ENCODE measurements around the gene BLVRA. TPM values are rescaled to one million over a fixed set of nuclear protein-coding genes. Genes with fewer than 3 reads are reported as not detected.

The BLVRA gene
- total RNA-seq, 2 experiments from 2014 or later: 15.7 TPM

- TF ChIP-seq, protein P1, sequence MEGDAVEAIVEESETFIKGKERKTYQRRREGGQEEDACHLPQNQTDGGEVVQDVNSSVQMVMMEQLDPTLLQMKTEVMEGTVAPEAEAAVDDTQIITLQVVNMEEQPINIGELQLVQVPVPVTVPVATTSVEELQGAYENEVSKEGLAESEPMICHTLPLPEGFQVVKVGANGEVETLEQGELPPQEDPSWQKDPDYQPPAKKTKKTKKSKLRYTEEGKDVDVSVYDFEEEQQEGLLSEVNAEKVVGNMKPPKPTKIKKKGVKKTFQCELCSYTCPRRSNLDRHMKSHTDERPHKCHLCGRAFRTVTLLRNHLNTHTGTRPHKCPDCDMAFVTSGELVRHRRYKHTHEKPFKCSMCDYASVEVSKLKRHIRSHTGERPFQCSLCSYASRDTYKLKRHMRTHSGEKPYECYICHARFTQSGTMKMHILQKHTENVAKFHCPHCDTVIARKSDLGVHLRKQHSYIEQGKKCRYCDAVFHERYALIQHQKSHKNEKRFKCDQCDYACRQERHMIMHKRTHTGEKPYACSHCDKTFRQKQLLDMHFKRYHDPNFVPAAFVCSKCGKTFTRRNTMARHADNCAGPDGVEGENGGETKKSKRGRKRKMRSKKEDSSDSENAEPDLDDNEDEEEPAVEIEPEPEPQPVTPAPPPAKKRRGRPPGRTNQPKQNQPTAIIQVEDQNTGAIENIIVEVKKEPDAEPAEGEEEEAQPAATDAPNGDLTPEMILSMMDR (IDR thresholded peaks at IDR 0.05): no peak
- POLR2A ChIA-PET: interaction anchor here (1.2 kb wide), 1 partner anchor 9 kb away, joined by 3 read pairs; the partner anchor contains the start of gene BLVRA
- H3K27me3 Mint-ChIP-seq: peaks cover 6% of the 10 kb centered on the region
- intact Hi-C loops (cut with DNase I, micrococcal nuclease): no loop called here
- ATAC-seq (ENCODE audit: poor library complexity) (no peak), DNase-seq (no peak)
- Histone ChIP-seq H3K27me3 (ENCODE audit: control insufficient read depth in 1 of 2, insufficient read depth in 2 of 2, low read length in 2 of 2) (no peaks in the 10 kb centered on the region), H3K4me1 (ENCODE audit: insufficient read depth, low read length) (no peaks in the 10 kb centered on the region), H3K27ac (ENCODE audit: low read depth in 1 of 2, low read length in 2 of 2) (no peak overlapping the region), H3K36me3 (ENCODE audit: insufficient read depth, low read length) (no peaks in the 10 kb centered on the region), H3K4me3 (ENCODE audit: low read length) (no peak overlapping the region), H3K9me3 (ENCODE audit: control insufficient read depth in 1 of 2, insufficient read depth in 1 of 2, low read length in 2 of 2) (no peaks in the 10 kb centered on the region)
- CTCF ChIA-PET: interaction anchor here (1.7 kb wide), 1 partner anchor 167 kb away, joined by 4 read pairs; the partner anchor contains the start of gene STK17A
- H3K27ac Mint-ChIP-seq: no peak overlapping the region
- H3K4me1 Mint-ChIP-seq (ENCODE audit: low read depth): no peaks in the 10 kb centered on the region
- no peaks in the 10 kb centered on the region for H3K36me3 Mint-ChIP-seq (ENCODE audit: low read depth)
- H3K4me3 Mint-ChIP-seq: no peak overlapping the region
- no peaks in the 10 kb centered on the region for H3K9me3 Mint-ChIP-seq
Measured at GRCh38 chr7:43749383-43749940, 9.0 kb upstream of the BLVRA start.

DNA sequence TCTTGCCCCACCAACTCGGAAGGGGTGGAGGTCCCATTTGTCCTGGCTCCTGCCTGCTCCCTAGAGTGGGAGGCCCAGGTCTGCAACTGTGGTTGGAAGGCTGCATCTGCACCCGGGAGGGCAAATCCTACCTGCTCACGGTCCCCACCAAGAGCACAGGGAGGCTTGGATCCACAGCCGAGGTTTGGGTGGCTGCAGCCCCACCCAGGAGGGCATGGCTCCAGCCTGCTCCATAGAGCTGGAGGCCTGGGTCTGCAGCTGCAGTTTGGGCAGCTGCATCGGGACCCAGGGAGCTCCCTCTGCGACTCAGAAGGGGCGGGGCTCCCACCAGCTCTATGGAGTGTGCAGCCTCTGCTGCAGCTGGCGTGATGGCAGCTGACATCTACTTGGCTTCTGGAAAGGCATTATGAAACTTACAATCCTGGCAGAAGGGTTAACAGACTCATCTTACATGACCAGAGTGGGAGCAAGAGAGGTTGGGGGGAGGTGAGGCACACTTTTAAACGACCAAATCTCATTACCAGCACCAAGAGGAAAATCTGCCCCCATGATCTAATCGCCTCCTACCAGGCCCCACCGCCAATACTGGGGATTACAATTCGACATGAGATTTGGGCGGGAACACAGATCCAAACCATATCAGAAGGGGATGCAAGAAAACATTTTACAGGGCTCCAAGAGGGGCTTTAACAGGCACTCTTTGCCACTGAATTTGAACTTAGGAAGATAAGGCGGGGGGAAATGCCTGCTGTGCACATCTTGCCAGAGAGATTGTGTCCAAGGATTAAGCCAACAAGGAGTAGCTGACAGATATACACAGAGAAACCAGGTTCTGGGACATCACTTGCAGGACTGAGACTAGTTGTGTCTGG, 8.2 kb upstream of the BLVRA start:
- Mint-ChIP-seq H3K9me3 (no peaks in the 10 kb centered on the region), H3K4me1 (ENCODE audit: low read depth) (no peaks in the 10 kb centered on the region), H3K36me3 (ENCODE audit: low read depth) (no peaks in the 10 kb centered on the region), H3K27ac (no peak overlapping the region), H3K27me3 (peaks cover 6% of the 10 kb centered on the region), H3K4me3 (no peak overlapping the region)
- TF ChIP-seq, protein P1 (IDR thresholded peaks at IDR 0.05): no peak
- CTCF ChIA-PET: interaction anchor here (0.6 to 1.7 kb wide), 2 partner anchors 17 to 168 kb away, joined by 3 to 4 read pairs; partner anchors contain the start of gene STK17A
- H3K27me3 ChIP-seq (ENCODE audit: control insufficient read depth in 1 of 2, insufficient read depth in 2 of 2, low read length in 2 of 2): no peaks in the 10 kb centered on the region
- no peaks in the 10 kb centered on the region for H3K4me1 ChIP-seq (ENCODE audit: insufficient read depth, low read length)
- ATAC-seq (ENCODE audit: poor library complexity) (no peak), DNase-seq (no peak)
- H3K36me3 ChIP-seq (ENCODE audit: insufficient read depth, low read length): no peaks in the 10 kb centered on the region
- intact Hi-C loops (cut with DNase I, micrococcal nuclease): no loop called here
- POLR2A ChIA-PET: no interaction called here
- H3K27ac ChIP-seq (ENCODE audit: low read depth in 1 of 2, low read length in 2 of 2): no peak overlapping the region
- no peak overlapping the region for H3K4me3 ChIP-seq (ENCODE audit: low read length)
- H3K9me3 ChIP-seq (ENCODE audit: control insufficient read depth in 1 of 2, insufficient read depth in 1 of 2, low read length in 2 of 2): no peaks in the 10 kb centered on the region

DNA sequence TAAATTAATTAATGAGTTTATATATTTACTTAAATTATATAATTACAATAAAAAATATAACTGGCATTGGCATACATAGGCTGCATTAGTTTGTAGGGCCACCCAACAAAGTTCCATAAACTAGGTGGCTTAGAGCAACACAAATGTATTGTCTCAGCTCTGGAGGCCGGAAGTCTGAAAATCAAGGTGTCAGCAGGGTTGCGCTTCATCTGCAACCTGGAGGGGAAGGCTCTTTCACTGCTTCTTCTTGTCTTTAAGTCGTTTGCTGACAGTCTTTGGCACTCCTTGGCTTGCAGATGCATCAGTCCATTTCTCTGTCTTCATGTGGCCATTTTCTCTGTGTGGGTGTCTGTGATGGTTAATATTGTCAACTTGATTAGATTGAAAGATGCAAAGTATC, 6.1 kb upstream of the BLVRA start:
- Mint-ChIP-seq H3K36me3 (ENCODE audit: low read depth) (no peaks in the 10 kb centered on the region), H3K9me3 (no peaks in the 10 kb centered on the region), H3K4me1 (ENCODE audit: low read depth) (peaks cover under 1% of the 10 kb centered on the region), H3K4me3 (no peak overlapping the region), H3K27me3 (no peaks in the 10 kb centered on the region), H3K27ac (no peak overlapping the region)
- ChIA-PET CTCF (no interaction called here), POLR2A (no interaction called here)
- Histone ChIP-seq H3K27me3 (ENCODE audit: control insufficient read depth in 1 of 2, insufficient read depth in 2 of 2, low read length in 2 of 2) (no peaks in the 10 kb centered on the region), H3K4me3 (ENCODE audit: low read length) (no peak overlapping the region), H3K36me3 (ENCODE audit: insufficient read depth, low read length) (no peaks in the 10 kb centered on the region), H3K9me3 (ENCODE audit: control insufficient read depth in 1 of 2, insufficient read depth in 1 of 2, low read length in 2 of 2) (no peaks in the 10 kb centered on the region), H3K27ac (ENCODE audit: low read depth in 1 of 2, low read length in 2 of 2) (no peak overlapping the region), H3K4me1 (ENCODE audit: insufficient read depth, low read length) (peaks cover under 1% of the 10 kb centered on the region)
- TF ChIP-seq, protein P1 (IDR thresholded peaks at IDR 0.05): no peak
- no peak for DNase-seq
- intact Hi-C loops (cut with DNase I, micrococcal nuclease): loop anchor here in 1 of 2 experiments (2.0 kb wide), 1 partner anchor 20 kb away; no protein-coding TSS in a partner anchor
- ATAC-seq (ENCODE audit: poor library complexity): no peak
